WTC11 (cell line): Measurements from ENCODE around the gene NFIA. TPM values are rescaled to one million over a fixed set of nuclear protein-coding genes. Genes with fewer than 3 reads are reported as not detected.

Experiments used
- ATAC-seq: fragments of 200-7000 bp; cut with Tn5 transposase; 2 replicates; pipeline ENCODE4 v1.10.0; 2021; ENCODE audit warnings: mild to moderate bottlenecking, moderate library complexity
- CTCF ChIA-PET: fragments of 300-600 bp; sonication (Branson Sonifier 250); formaldehyde crosslinking; loops from one replicate; lab custom pipeline; 2021; ENCODE audit warnings: antibody characterized with exemption; lab: Charles Lee
- POLR2A ChIA-PET: fragments of 350-600 bp; sonication (Branson Sonifier 250); formaldehyde crosslinking; loops from one replicate; lab custom pipeline; 2021; ENCODE audit warnings: antibody characterized with exemption; lab: Charles Lee
- DNase-seq: peaks from one replicate; pipeline ENCODE4 v3.0.0; 2021; ENCODE audit warnings: low spot score
- H3K27ac Mint-ChIP-seq: 2 replicates; pipeline ENCODE4 v1.8.0; 2021; ENCODE audit warnings: mixed read lengths
- H3K27me3 Mint-ChIP-seq: 2 replicates; pipeline ENCODE4 v1.8.0; 2021; ENCODE audit warnings: low read depth, mild to moderate bottlenecking, moderate library complexity, mixed read lengths
- H3K36me3 Mint-ChIP-seq: 2 replicates; pipeline ENCODE4 v1.8.0; 2021; ENCODE audit warnings: mixed read lengths
- H3K4me1 Mint-ChIP-seq: 2 replicates; pipeline ENCODE4 v1.8.0; 2022; ENCODE audit warnings: mixed read lengths
- H3K4me3 Mint-ChIP-seq: 2 replicates; pipeline ENCODE4 v1.8.0; 2021; ENCODE audit warnings: mild to moderate bottlenecking, moderate library complexity, mixed read lengths
- H3K9me3 Mint-ChIP-seq: 2 replicates; pipeline ENCODE4 v1.8.0; 2021; ENCODE audit warnings: mixed read lengths
- AFF4 ChIP-seq: sonication (generic); formaldehyde crosslinking; IDR thresholded peaks from 2 replicates; pipeline ENCODE4 v1.8.1; 2023; ENCODE audit warnings: mild to moderate bottlenecking, missing genetic modification reagents, borderline replicate concordance
- AR ChIP-seq: fragments of 250-450 bp; sonication (Bioruptor Pico); IDR thresholded peaks from 2 replicates; pipeline ENCODE4 v1.9.0; 2021; ENCODE audit warnings: mild to moderate bottlenecking
- ATF1 ChIP-seq: sonication (generic); formaldehyde crosslinking; IDR thresholded peaks from 2 replicates; pipeline ENCODE4 v1.8.1; 2023; ENCODE audit warnings: mild to moderate bottlenecking, moderate library complexity, missing genetic modification reagents
- CBFB ChIP-seq: sonication (generic); formaldehyde crosslinking; IDR thresholded peaks from 2 replicates; pipeline ENCODE4 v1.8.1; 2022; ENCODE audit warnings: mild to moderate bottlenecking, low read depth, missing genetic modification reagents
- CREB1 ChIP-seq: sonication (generic); formaldehyde crosslinking; IDR thresholded peaks from 2 replicates; pipeline ENCODE4 v1.8.0; 2023; ENCODE audit warnings: mild to moderate bottlenecking, missing genetic modification reagents
- ESRRA ChIP-seq: sonication (generic); formaldehyde crosslinking; IDR thresholded peaks from 2 replicates; pipeline ENCODE4 v1.8.1; 2022; ENCODE audit warnings: mild to moderate bottlenecking, missing genetic modification reagents, borderline replicate concordance
- FOXP1 ChIP-seq: sonication (generic); formaldehyde crosslinking; IDR thresholded peaks from 2 replicates; pipeline ENCODE4 v1.8.0; 2022; ENCODE audit warnings: missing genetic modification reagents, mild to moderate bottlenecking, moderate library complexity, borderline replicate concordance
- GABPB1 ChIP-seq: sonication (generic); formaldehyde crosslinking; IDR thresholded peaks from 2 replicates; pipeline ENCODE4 v1.8.1; 2023; ENCODE audit warnings: mild to moderate bottlenecking, missing genetic modification reagents
- JUN ChIP-seq: sonication (generic); formaldehyde crosslinking; IDR thresholded peaks from 2 replicates; pipeline ENCODE4 v1.8.0; 2023; ENCODE audit warnings: mild to moderate bottlenecking, missing genetic modification reagents
- OVOL2 ChIP-seq: fragments of 250-450 bp; sonication (Bioruptor Pico); IDR thresholded peaks from 2 replicates; pipeline ENCODE4 v1.9.0; 2021; ENCODE audit warnings: mild to moderate bottlenecking, borderline replicate concordance
- PRDM15 ChIP-seq: sonication (generic); formaldehyde crosslinking; IDR thresholded peaks from 2 replicates; pipeline ENCODE4 v1.8.0; 2022; ENCODE audit warnings: missing genetic modification reagents
- SMAD3 ChIP-seq: sonication (generic); formaldehyde crosslinking; IDR thresholded peaks from 2 replicates; pipeline ENCODE4 v1.8.0; 2022; ENCODE audit warnings: missing genetic modification reagents, mild to moderate bottlenecking, borderline replicate concordance
- ZNF671 ChIP-seq: fragments of 250-450 bp; sonication (Bioruptor Pico); IDR thresholded peaks from 2 replicates; pipeline ENCODE4 v1.8.0; 2021; ENCODE audit warnings: mild to moderate bottlenecking
- total RNA-seq: library from RNA; stranded (reverse); gene quantifications from 3 replicates; pipeline ENCODE4 v1.2.3, GENCODE V29; 2021
- TF ChIP-seq, protein P1 (sequence below): sonication (generic); formaldehyde crosslinking; IDR thresholded peaks from 2 replicates; pipeline ENCODE4 v1.8.1; 2023; ENCODE audit warnings: mild to moderate bottlenecking, missing genetic modification reagents

NFIA gene
- total RNA-seq, 1 experiment from 2014 or later, result 16.7 TPM

GRCh38 chr1:61496501-61496900 lies 414.1 kb downstream of the NFIA start (continued):
- no peak for TF ChIP-seq PRDM15 (CRISPR knock-in tag)
- TF ChIP-seq CBFB (CRISPR knock-in tag), result no peak
- no peak for TF ChIP-seq ZNF671 (CRISPR knock-in tag)
- TF ChIP-seq, all 79 proteins: peak for 0

DNA sequence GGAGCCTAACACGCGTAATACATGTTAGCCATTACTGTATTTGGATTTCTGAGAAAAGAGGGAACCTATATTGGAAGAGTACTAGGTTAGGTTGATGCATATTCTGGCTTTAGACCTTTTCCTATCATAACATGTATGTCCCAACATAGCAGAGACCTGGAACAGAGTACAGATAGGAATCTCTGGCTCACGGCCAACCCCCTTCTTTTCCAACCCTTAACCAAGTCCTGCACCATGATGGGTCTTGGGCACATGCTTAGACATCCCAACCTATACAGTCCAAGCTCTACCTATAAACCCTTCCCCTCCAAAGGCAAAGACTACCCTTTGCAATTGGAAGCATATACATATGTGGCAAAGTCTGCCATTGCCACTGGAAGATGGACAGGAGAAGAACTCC lies 414.7 kb downstream of the NFIA start:
- Mint-ChIP-seq H3K27ac (no peak overlapping the region), H3K27me3 (peaks cover 9% of the 10 kb centered on the region), H3K36me3 (no peaks in the 10 kb centered on the region), H3K4me3 (no peak overlapping the region), H3K4me1 (peaks cover 8% of the 10 kb centered on the region; the same call in 1 of the 2 replicates), H3K9me3 (no peaks in the 10 kb centered on the region)
- no peak for DNase-seq
- ChIA-PET POLR2A (no interaction called here), CTCF (no interaction called here)
- ATAC-seq, result no peak
- no peak for TF ChIP-seq GABPB1 (CRISPR knock-in tag)
- TF ChIP-seq JUN (CRISPR knock-in tag), result no peak
- TF ChIP-seq AR, result no peak
- no peak for TF ChIP-seq ESRRA (CRISPR knock-in tag)
- TF ChIP-seq, protein P1, sequence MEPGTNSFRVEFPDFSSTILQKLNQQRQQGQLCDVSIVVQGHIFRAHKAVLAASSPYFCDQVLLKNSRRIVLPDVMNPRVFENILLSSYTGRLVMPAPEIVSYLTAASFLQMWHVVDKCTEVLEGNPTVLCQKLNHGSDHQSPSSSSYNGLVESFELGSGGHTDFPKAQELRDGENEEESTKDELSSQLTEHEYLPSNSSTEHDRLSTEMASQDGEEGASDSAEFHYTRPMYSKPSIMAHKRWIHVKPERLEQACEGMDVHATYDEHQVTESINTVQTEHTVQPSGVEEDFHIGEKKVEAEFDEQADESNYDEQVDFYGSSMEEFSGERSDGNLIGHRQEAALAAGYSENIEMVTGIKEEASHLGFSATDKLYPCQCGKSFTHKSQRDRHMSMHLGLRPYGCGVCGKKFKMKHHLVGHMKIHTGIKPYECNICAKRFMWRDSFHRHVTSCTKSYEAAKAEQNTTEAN (CRISPR knock-in tag), result no peak
- TF ChIP-seq OVOL2 (CRISPR knock-in tag), result no peak
- TF ChIP-seq FOXP1, result no peak
- no peak for TF ChIP-seq CREB1 (CRISPR knock-in tag)
- TF ChIP-seq AFF4 (CRISPR knock-in tag), result no peak
- no peak for TF ChIP-seq SMAD3 (CRISPR knock-in tag)
- no peak for TF ChIP-seq ATF1 (CRISPR knock-in tag)
